NCI-H2227 (cell line): ENCODE results near the gene RHOA.
"Not testable (repeated sequence)": the region's sequence is repeated elsewhere in the genome, so short reads cannot be mapped to it uniquely, and the experiment has no call there.

Source experiments
- DNase-seq: peaks from one replicate; lab custom pipeline; 2025; ENCODE audit not compliant: unreplicated experiment; lab: John Stamatoyannopoulos, UW

Gene RHOA

GRCh38 chr3:49370585-49371290, 41.0 kb downstream of the RHOA start:
- DNase-seq = no peak

- DNase-seq = no peak
Measured at GRCh38 chr3:49362561-49362960, 49.2 kb downstream of the RHOA start.

- DNase-seq = no peak
Measured at GRCh38 chr3:49359623-49360022, 52.2 kb downstream of the RHOA start.

GRCh38 chr3:49358884-49359225, 52.9 kb downstream of the RHOA start:
- no peak for DNase-seq

GRCh38 chr3:49358217-49358883, 53.4 kb downstream of the RHOA start, which contains the start of gene GPX1:
GPX1 (minus strand) TSS chr3:49358353; CDS start chr3:49358278, 75 bp downstream.
- DNase-seq = peak; percentile 95

- DNase-seq = peak; percentile 40
Measured at GRCh38 chr3:49357443-49358216, 54.1 kb downstream of the RHOA start.

- DNase-seq = not testable (repeated sequence)
Measured at GRCh38 chr3:49357095-49357442, 54.7 kb downstream of the RHOA start.

- no peak for DNase-seq
Measured at GRCh38 chr3:49352890-49353421, 58.8 kb downstream of the RHOA start.

- DNase-seq = no peak
Measured at GRCh38 chr3:49352281-49352680, 59.5 kb downstream of the RHOA start.

- no peak for DNase-seq
Measured at GRCh38 chr3:49351521-49352011, 60.2 kb downstream of the RHOA start.

- DNase-seq = no peak
Measured at GRCh38 chr3:49349348-49350114, 62.2 kb downstream of the RHOA start.

GRCh38 chr3:49348361-49348760, 63.4 kb downstream of the RHOA start:
- not testable (repeated sequence) for DNase-seq

GRCh38 chr3:49346797-49347251, 65.0 kb downstream of the RHOA start:
- DNase-seq = no peak

GRCh38 chr3:49343163-49343562, 68.6 kb downstream of the RHOA start:
- no peak for DNase-seq

GRCh38 chr3:49341996-49342395, 69.8 kb downstream of the RHOA start:
- no peak for DNase-seq

GRCh38 chr3:49339941-49340800, 71.6 kb downstream of the RHOA start, which contains the start of gene USP4:
USP4 (minus strand) TSS chr3:49340053; CDS start chr3:49340024, 29 bp downstream.
- peak; percentile 93 for DNase-seq

- peak; percentile 64 for DNase-seq
Measured at GRCh38 chr3:49339581-49339940, 72.2 kb downstream of the RHOA start.

- no peak for DNase-seq
Measured at GRCh38 chr3:49333916-49334633, 77.7 kb downstream of the RHOA start.

GRCh38 chr3:49333091-49333490, 78.7 kb downstream of the RHOA start:
- DNase-seq = no peak
